DND-41 (cell line): ENCODE results near the gene DHRS3.

Experiments
- ATAC-seq: fragments of 200-7000 bp; cut with Tn5 transposase; 3 replicates; pipeline ENCODE4 v1.9.1; 2021; ENCODE audit warnings: low read depth; ENCODE audit not compliant: insufficient read depth
- DNase-seq: peaks from one replicate; pipeline ENCODE4 v3.0.0-alpha.2; 2020
- H2AFZ ChIP-seq: 2 replicates; pipeline ENCODE4 v1.6.0; 2012; ENCODE audit warnings: low read depth, low read length
- H3K27ac ChIP-seq: 2 replicates; pipeline ENCODE4 v1.5.1; 2012; ENCODE audit warnings: low read length, inconsistent platforms
- H3K27me3 ChIP-seq: fragments of 200-600 bp; sonication (generic); 2 replicates; pipeline ENCODE4 v1.6.0; 2012; ENCODE audit warnings: low read length, mild to moderate bottlenecking, inconsistent platforms; ENCODE audit not compliant: insufficient read depth, poor library complexity
- H3K36me3 ChIP-seq: 2 replicates; pipeline ENCODE4 v1.5.1; 2012; ENCODE audit warnings: low read length, inconsistent platforms; ENCODE audit not compliant: insufficient read depth
- H3K4me1 ChIP-seq: 2 replicates; pipeline ENCODE4 v1.5.1; 2012; ENCODE audit warnings: mild to moderate bottlenecking, low read length; ENCODE audit not compliant: insufficient read depth
- H3K4me2 ChIP-seq: 2 replicates; pipeline ENCODE4 v1.6.0; 2012; ENCODE audit warnings: mild to moderate bottlenecking, moderate library complexity, low read length, inconsistent platforms; ENCODE audit not compliant: insufficient read depth
- H3K4me3 ChIP-seq, 2 experiments: fragments of 200-600 bp in 1 of 2; shearing (Covaris generic) in 1 of 2; 2 replicates each; pipeline ENCODE4 v1.5.1; 2012 to 2016; ENCODE audit warnings: inconsistent platforms in 2 of 2, low read length in 2 of 2, mild to moderate bottlenecking in 2 of 2, low read depth in 1 of 2, moderate library complexity in 1 of 2
- H3K79me2 ChIP-seq: 2 replicates; pipeline ENCODE4 v1.6.0; 2012; ENCODE audit warnings: low read length, inconsistent platforms; ENCODE audit not compliant: insufficient read depth
- H3K9ac ChIP-seq: 2 replicates; pipeline ENCODE4 v1.6.0; 2012; ENCODE audit warnings: low read depth, mild to moderate bottlenecking, inconsistent platforms, low read length, moderate library complexity
- H3K9me3 ChIP-seq: 2 replicates; pipeline ENCODE4 v1.5.1; 2012; ENCODE audit warnings: low read length, moderate library complexity, mild to moderate bottlenecking, inconsistent platforms; ENCODE audit not compliant: insufficient read depth, severe bottlenecking
- H4K20me1 ChIP-seq: 2 replicates; pipeline ENCODE4 v1.6.0; 2012; ENCODE audit warnings: low read length; ENCODE audit not compliant: insufficient read depth
- CTCF ChIP-seq: IDR thresholded peaks from 2 replicates; pipeline ENCODE4 v1.5.1; 2012; ENCODE audit warnings: borderline replicate concordance, low read length, moderate library complexity, mild to moderate bottlenecking; ENCODE audit not compliant: poor library complexity, severe bottlenecking; ENCODE audit errors: extremely low read depth
- EZH2 ChIP-seq: IDR thresholded peaks from 3 replicates; pipeline ENCODE4 v1.6.1; 2012; ENCODE audit warnings: borderline replicate concordance, low read depth, mild to moderate bottlenecking, moderate library complexity, low read length, inconsistent platforms; ENCODE audit not compliant: severe bottlenecking

The DHRS3 gene

GRCh38 chr1:12631571-12631970, 13.6 kb upstream of the DHRS3 start:
- Histone ChIP-seq H2AFZ (no peak overlapping the region), H3K9ac (no peak overlapping the region), H3K4me3 (no peak overlapping the region), H3K4me2 (no peak overlapping the region), H3K27ac (no peak overlapping the region), H3K9me3 (no peaks in the 10 kb centered on the region), H4K20me1 (no peaks in the 10 kb centered on the region), H3K79me2 (no peaks in the 10 kb centered on the region), H3K36me3 (no peaks in the 10 kb centered on the region), H3K27me3 (no peaks in the 10 kb centered on the region), H3K4me1 (no peaks in the 10 kb centered on the region)
- ATAC-seq (no peak), DNase-seq (no peak)
- no peak for TF ChIP-seq CTCF
- no peak for TF ChIP-seq EZH2

GRCh38 chr1:12630946-12631530, 13.0 kb upstream of the DHRS3 start:
- H3K4me2 ChIP-seq = no peak overlapping the region
- ATAC-seq = no peak
- H3K9ac ChIP-seq = no peak overlapping the region

GRCh38 chr1:12629985-12630760, 12.2 kb upstream of the DHRS3 start:
- no peak overlapping the region for H3K9ac ChIP-seq
- H3K4me2 ChIP-seq = no peak overlapping the region

More at GRCh38 chr1:12630946-12631530, 13.0 kb upstream of the DHRS3 start:
- Histone ChIP-seq H3K4me1 (no peaks in the 10 kb centered on the region), H3K79me2 (no peaks in the 10 kb centered on the region), H3K27me3 (no peaks in the 10 kb centered on the region), H4K20me1 (no peaks in the 10 kb centered on the region), H3K36me3 (no peaks in the 10 kb centered on the region), H2AFZ (no peak overlapping the region), H3K27ac (no peak overlapping the region), H3K4me3 (no peak overlapping the region), H3K9me3 (no peaks in the 10 kb centered on the region)
- no peak for DNase-seq
- TF ChIP-seq CTCF (no peak), EZH2 (no peak)

More at GRCh38 chr1:12629985-12630760, 12.2 kb upstream of the DHRS3 start:
- H3K9me3 ChIP-seq = no peaks in the 10 kb centered on the region
- DNase-seq = no peak
- H3K4me1 ChIP-seq = no peaks in the 10 kb centered on the region
- no peaks in the 10 kb centered on the region for H3K36me3 ChIP-seq
- H3K4me3 ChIP-seq = no peak overlapping the region
- no peak for TF ChIP-seq EZH2
- no peak for TF ChIP-seq CTCF
- no peaks in the 10 kb centered on the region for H4K20me1 ChIP-seq
- no peak overlapping the region for H2AFZ ChIP-seq
- no peaks in the 10 kb centered on the region for H3K27me3 ChIP-seq
- no peaks in the 10 kb centered on the region for H3K79me2 ChIP-seq
- ATAC-seq = no peak
- H3K27ac ChIP-seq = no peak overlapping the region
